Heart left ventricle (tissue), 13 donors: Measurements from ENCODE around the gene FAM20C.

Source experiments
- CTCF ChIP-seq, 12 donors: fragments of 200-600 bp; sonication (generic) in 4 of 12; IDR thresholded peaks; one replicate each; pipeline versions ENCODE4 v1.5.0 to v1.8.0; 2018 to 2022; ENCODE audit warnings: antibody characterized with exemption in 12 of 12, mild to moderate bottlenecking in 5 of 12
- POLR2A ChIP-seq, 2 donors: fragments of 450-650 bp; IDR thresholded peaks; one replicate each; pipeline ENCODE4 v1.6.1; 2017; ENCODE audit warnings: antibody characterized with exemption in 2 of 2, mild to moderate bottlenecking in 2 of 2, moderate library complexity in 2 of 2
- donor health status: ischemic (EF 13 %, LVEDD 7.1; RV severe dilation, severe dysfunction).
- donor health status: DM: no; HTN: yes; CAD: no.
- donor health status: DM: no; HTN: no; CAD: no.
- donor health status: ischemic (EF 25% LVEDD 6.9; RV normal size, moderate dysfunction).
- donor health status: ischemic (EF 25% LVEDD 5.7; RV mildly dilated, moderate dysfunction).
- donor health status: ischemic (EF 35%, LVEDD 5.7; RV mildly dilated, moderate dysfunction).
- donor health status: nonischemic (EF 11% LVEDD 7.7; RV severe dilation, severe dysfunction).
- donor health status: DM: yes; HTN: yes; CAD: no.
- donor health status: PGD.
- donor health status: ischemic (EF 29% LVEDD 5.4; RV normal size, mild dysfunction).
- donor health status: nonischemic (EF 23%, LVEDD 6.1; RV moderate dilation, normal function).

GRCh38 chr7:200704-201103 is 8.3 kb downstream of the FAM20C start:
- TF ChIP-seq CTCF (IDR thresholded peaks at IDR 0.05) (no peak), POLR2A (IDR thresholded peaks at IDR 0.05) (no peak)
